Esophagus muscularis mucosa (tissue), 4 donors: Measurements from ENCODE around the gene MACROD2. TPM values are rescaled to one million over a fixed set of nuclear protein-coding genes. Genes with fewer than 3 reads are reported as not detected.

ENCODE experiments used
- DNase-seq: peaks from one replicate; pipeline ENCODE4 v3.0.0-alpha.2; 2017; ENCODE audit errors: extremely low spot score
- H3K27ac ChIP-seq, 4 donors: fragments of 200-600 bp; sonication (generic); replicated peaks in 1 of 4; 1 replicate in 3 of 4; 2 replicates in 1 of 4; pipeline ENCODE4 v1.5.1; 2016 to 2019; ENCODE audit warnings: mild to moderate bottlenecking in 1 of 4
- H3K27me3 ChIP-seq, 4 donors: fragments of 200-600 bp; sonication (generic); one replicate each; pipeline versions ENCODE4 v1.5.1 to v1.6.0; 2016 to 2019
- H3K36me3 ChIP-seq, 4 donors: fragments of 200-600 bp; sonication (generic); one replicate each; pipeline ENCODE4 v1.5.1; 2016 to 2019
- H3K4me1 ChIP-seq, 4 donors: fragments of 200-600 bp; sonication (generic); one replicate each; pipeline ENCODE4 v1.5.1; 2016 to 2019
- H3K4me3 ChIP-seq, 4 donors: fragments of 200-600 bp; sonication (generic); 1 replicate in 2 of 4; 2 replicates in 2 of 4; pipeline ENCODE4 v1.5.1; 2016 to 2019; ENCODE audit warnings: mild to moderate bottlenecking in 4 of 4, moderate library complexity in 1 of 4
- H3K9me3 ChIP-seq, 4 donors: fragments of 200-600 bp; sonication (generic); 1 replicate in 3 of 4; 2 replicates in 1 of 4; pipeline ENCODE4 v1.5.1; 2016 to 2019
- EP300 ChIP-seq: sonication (generic); formaldehyde crosslinking; IDR thresholded peaks from one replicate; pipeline ENCODE4 v1.6.1; 2017; ENCODE audit warnings: antibody characterized with exemption
- POLR2A ChIP-seq: fragments of 450-650 bp; IDR thresholded peaks from one replicate; pipeline ENCODE4 v1.6.1; 2017; ENCODE audit warnings: antibody characterized with exemption, moderate library complexity, mild to moderate bottlenecking, low read depth
- POLR2AphosphoS5 ChIP-seq, 2 donors: sonication (generic); formaldehyde crosslinking; IDR thresholded peaks; one replicate each; pipeline ENCODE4 v1.6.1; 2017; ENCODE audit warnings: antibody characterized with exemption in 2 of 2
- WGBS: methylation state at CpG from one replicate; pipeline ENCODE4 v1.1.5; 2018; 5-methylcytosine and 5-hydroxymethylcytosine counted together
- intact Hi-C: fragments of 100-400 bp; cut with DNase I; formaldehyde crosslinking; loops from one replicate; pipeline ENCODE4 v1.15.1; 2023
- total RNA-seq, 4 donors: library from RNA; depleted of rRNA; stranded (reverse); fragments of >200 nt; gene quantifications; one replicate each; pipeline versions ENCODE4 v1.1.0 to v1.2.1, GENCODE V29; 2016
- TF ChIP-seq, protein P1 (sequence below), 3 experiments: fragments of 200-600 bp in 2 of 3; fragments of 450-650 bp in 1 of 3; sonication (generic) in 2 of 3; IDR thresholded peaks; one replicate each; pipeline ENCODE4 v1.5.1; 2017 to 2019; ENCODE audit warnings: antibody characterized with exemption in 3 of 3, mild to moderate bottlenecking in 2 of 3, moderate library complexity in 1 of 3

The MACROD2 gene
- total RNA-seq, 4 donors from 2014 or later: 1.4 to 3.6 (median 2.6) TPM

DNA sequence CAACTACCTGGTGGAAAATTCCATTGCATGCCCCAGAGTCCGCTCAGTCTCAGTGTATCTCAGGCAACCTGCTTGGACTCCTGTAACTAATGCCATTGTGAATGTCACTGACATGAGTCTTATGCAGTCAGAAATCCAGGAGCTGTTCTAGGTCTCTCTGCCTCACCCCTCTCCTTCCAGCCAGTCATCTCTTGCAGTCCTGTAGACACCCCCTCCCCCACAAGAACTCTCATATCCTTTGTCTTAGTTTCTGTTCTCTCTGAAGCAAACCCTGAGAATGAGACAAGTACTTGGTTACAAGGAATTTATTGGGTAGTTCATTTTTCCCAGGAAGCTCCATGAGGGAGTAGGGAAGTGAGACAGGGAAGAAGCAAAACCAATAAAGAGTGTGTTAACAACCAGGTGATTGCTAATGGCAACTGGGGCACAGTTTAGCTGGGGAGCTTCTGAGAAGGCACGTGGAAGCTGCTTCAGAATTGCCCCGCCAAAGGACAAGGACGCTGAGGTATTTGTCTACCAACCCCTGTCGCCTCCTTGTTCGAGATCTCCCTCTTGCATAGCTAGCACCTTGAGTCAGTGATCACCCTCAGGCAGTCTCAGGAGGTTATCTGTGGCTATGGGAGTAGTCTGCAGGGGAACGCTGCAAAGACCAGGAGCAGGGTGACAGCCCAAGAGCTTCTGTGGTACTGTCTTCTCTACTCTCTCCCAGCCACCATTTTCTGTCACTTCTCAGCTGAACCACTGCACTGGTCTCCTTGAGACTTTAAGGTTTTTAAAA, 1253.5 kb downstream of the MACROD2 start:
- intact Hi-C loops: no loop called here
- TF ChIP-seq EP300 (no peak), POLR2AphosphoS5 (IDR thresholded peaks at IDR 0.05) (no peak), POLR2A (no peak)
- TF ChIP-seq, protein P1, sequence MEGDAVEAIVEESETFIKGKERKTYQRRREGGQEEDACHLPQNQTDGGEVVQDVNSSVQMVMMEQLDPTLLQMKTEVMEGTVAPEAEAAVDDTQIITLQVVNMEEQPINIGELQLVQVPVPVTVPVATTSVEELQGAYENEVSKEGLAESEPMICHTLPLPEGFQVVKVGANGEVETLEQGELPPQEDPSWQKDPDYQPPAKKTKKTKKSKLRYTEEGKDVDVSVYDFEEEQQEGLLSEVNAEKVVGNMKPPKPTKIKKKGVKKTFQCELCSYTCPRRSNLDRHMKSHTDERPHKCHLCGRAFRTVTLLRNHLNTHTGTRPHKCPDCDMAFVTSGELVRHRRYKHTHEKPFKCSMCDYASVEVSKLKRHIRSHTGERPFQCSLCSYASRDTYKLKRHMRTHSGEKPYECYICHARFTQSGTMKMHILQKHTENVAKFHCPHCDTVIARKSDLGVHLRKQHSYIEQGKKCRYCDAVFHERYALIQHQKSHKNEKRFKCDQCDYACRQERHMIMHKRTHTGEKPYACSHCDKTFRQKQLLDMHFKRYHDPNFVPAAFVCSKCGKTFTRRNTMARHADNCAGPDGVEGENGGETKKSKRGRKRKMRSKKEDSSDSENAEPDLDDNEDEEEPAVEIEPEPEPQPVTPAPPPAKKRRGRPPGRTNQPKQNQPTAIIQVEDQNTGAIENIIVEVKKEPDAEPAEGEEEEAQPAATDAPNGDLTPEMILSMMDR (IDR thresholded peaks at IDR 0.05): no peak
- Histone ChIP-seq H3K36me3 (no peaks in the 10 kb centered on the region), H3K4me3 (no peak overlapping the region), H3K27me3 (no peaks in the 10 kb centered on the region), H3K4me1 (no peaks in the 10 kb centered on the region), H3K27ac (no peak overlapping the region), H3K9me3 (no peaks in the 10 kb centered on the region)
- 96% methylated on average over 7 of the region's 7 CpGs for WGBS
- no peak for DNase-seq

- no peak for TF ChIP-seq POLR2A
- TF ChIP-seq POLR2AphosphoS5 (IDR thresholded peaks at IDR 0.05): no peak
- DNase-seq: no peak
These were observed 1255.9 kb downstream of the MACROD2 start for GRCh38 chr20:15251171-15251570.

GRCh38 chr20:15252304-15252703, 1257.0 kb downstream of the MACROD2 start:
- intact Hi-C loops: no loop called here
- H3K9me3 ChIP-seq: no peaks in the 10 kb centered on the region
- no peak for DNase-seq
- H3K36me3 ChIP-seq: no peaks in the 10 kb centered on the region
- 73% methylated on average over 2 of the region's 2 CpGs for WGBS
- TF ChIP-seq POLR2AphosphoS5 (IDR thresholded peaks at IDR 0.05) (no peak), POLR2A (no peak), EP300 (no peak)
- TF ChIP-seq, protein P1 (IDR thresholded peaks at IDR 0.05): no peak
- H3K4me3 ChIP-seq: no peak overlapping the region
- H3K27ac ChIP-seq: no peak overlapping the region
- H3K4me1 ChIP-seq: no peaks in the 10 kb centered on the region
- H3K27me3 ChIP-seq: no peaks in the 10 kb centered on the region

More at GRCh38 chr20:15251171-15251570, 1255.9 kb downstream of the MACROD2 start:
- H3K4me1 ChIP-seq: no peaks in the 10 kb centered on the region
- no peaks in the 10 kb centered on the region for H3K27me3 ChIP-seq
- intact Hi-C loops: no loop called here
- no peaks in the 10 kb centered on the region for H3K36me3 ChIP-seq
- H3K9me3 ChIP-seq: no peaks in the 10 kb centered on the region
- WGBS: 48% methylated on average over 2 of the region's 2 CpGs
- no peak overlapping the region for H3K4me3 ChIP-seq
- H3K27ac ChIP-seq: no peak overlapping the region

GRCh38 chr20:15253431-15253830, 1258.1 kb downstream of the MACROD2 start:
- Histone ChIP-seq H3K36me3 (no peaks in the 10 kb centered on the region), H3K9me3 (no peaks in the 10 kb centered on the region), H3K4me3 (no peak overlapping the region), H3K27ac (no peak overlapping the region), H3K27me3 (no peaks in the 10 kb centered on the region), H3K4me1 (no peaks in the 10 kb centered on the region)
- no peak for TF ChIP-seq POLR2AphosphoS5 (IDR thresholded peaks at IDR 0.05)
- TF ChIP-seq, protein P1 (IDR thresholded peaks at IDR 0.05): no peak
- TF ChIP-seq POLR2A: no peak
- no peak for TF ChIP-seq EP300
- 95% methylated on average over 5 of the region's 5 CpGs for WGBS
- intact Hi-C loops: no loop called here
- DNase-seq: no peak

GRCh38 chr20:15256676-15257568, 1261.6 kb downstream of the MACROD2 start:
- no peak for DNase-seq
- intact Hi-C loops: no loop called here
- WGBS: 72% methylated on average over 6 of the region's 6 CpGs
- Histone ChIP-seq H3K36me3 (no peaks in the 10 kb centered on the region), H3K27ac (no peak overlapping the region), H3K4me1 (no peaks in the 10 kb centered on the region), H3K27me3 (no peaks in the 10 kb centered on the region), H3K9me3 (no peaks in the 10 kb centered on the region), H3K4me3 (no peak overlapping the region)
- no peak for TF ChIP-seq EP300
- TF ChIP-seq, protein P1 (IDR thresholded peaks at IDR 0.05): no peak
